GM18505 (cell line): ENCODE data around the gene ZBTB12.
A peak's percentile ranks its signal among the peaks of the same experiment; 100 is the strongest.
"Not testable (repeated sequence)": the region's sequence is repeated elsewhere in the genome, so short reads cannot be mapped to it uniquely, and the experiment has no call there.

Experiments used
- ATAC-seq: cut with Tn5 transposase; IDR thresholded peaks from one replicate; pipeline ENCODE4 v1.9.1; 2021; ENCODE audit not compliant: unreplicated experiment
- POLR2A ChIP-seq: IDR thresholded peaks from 4 replicates; pipeline ENCODE4 v1.6.1; 2011; ENCODE audit warnings: borderline replicate concordance; ENCODE audit not compliant: insufficient read depth, insufficient read length; ENCODE audit errors: extremely low read depth

ZBTB12 gene

DNA sequence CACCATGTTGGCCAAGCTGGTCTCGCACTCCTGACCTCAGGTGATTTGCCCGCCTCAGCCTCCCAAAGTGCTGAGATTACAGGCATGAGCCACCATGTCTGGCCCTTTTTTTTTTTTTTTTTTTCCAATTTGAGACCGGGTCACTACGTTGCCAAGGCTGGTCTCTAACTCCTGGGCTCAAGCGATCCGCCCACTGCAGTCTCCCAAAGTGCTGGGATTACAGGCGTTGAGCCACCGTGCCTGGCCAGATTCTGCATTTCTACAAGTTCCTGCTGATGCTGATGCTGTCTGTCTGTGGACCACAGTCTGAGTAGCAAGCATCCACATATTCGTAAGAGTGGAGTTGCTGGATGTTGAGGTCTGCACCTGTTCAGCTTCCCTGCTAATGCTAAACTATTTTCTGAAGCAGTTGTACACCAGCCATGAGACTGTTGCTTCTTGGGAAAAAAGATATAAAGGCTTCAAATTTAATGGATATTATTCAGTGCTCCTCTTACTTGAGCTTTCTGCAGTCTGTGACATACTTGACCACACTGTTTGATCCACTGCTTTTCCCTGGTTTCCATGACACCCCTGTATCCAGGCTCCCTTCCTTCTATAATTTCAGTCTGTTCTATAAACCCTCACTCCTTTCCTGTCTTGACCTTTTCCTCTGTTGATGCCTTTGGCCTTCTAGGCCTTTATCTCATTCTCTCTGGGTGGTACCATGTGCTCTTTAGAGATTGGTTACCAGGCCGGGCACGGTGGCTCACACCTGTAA is 10.1 kb upstream of the ZBTB12 start:
- no peak for TF ChIP-seq POLR2A
- no peak for ATAC-seq

DNA sequence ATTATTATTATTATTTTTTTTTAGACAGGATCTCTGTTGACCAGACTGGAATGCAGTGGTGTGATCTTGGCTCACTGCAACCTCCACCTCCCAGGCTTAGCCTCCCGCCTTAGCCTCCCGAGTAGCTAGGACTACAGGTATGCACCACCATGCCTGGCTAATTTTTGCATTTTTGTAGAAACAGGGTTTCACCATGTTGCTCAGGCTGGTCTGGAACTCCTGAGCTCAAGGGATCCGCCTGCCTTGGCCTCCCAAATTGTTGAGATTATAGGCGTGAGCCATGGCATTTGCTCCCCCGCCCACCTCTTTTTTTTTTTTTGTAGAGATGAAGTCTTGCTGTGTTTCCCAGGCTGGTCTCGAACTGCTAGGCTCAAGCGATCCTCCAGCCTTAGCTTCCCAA is 7.4 kb upstream of the ZBTB12 start:
- not testable (repeated sequence) for ATAC-seq

DNA sequence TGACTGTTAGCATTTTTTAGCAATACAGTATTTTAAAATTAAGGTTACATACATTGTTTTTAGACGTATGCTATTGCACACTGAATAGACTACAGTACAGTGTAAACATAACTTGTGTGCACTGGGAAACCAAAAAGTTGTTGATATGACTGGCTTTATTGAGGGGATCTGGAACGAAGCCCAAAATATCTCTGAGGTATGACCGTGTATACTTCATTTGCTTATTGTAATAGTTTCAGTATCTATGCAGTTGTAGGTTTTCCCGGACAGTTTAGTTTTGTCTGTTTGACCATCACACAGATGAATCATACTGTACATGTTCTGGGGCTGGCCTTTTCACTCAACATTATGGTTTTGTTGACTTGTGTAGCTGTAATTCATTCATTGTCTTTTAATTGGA is 6.9 kb upstream of the ZBTB12 start:
- TF ChIP-seq POLR2A = no peak
- peak; percentile 64 for ATAC-seq

DNA sequence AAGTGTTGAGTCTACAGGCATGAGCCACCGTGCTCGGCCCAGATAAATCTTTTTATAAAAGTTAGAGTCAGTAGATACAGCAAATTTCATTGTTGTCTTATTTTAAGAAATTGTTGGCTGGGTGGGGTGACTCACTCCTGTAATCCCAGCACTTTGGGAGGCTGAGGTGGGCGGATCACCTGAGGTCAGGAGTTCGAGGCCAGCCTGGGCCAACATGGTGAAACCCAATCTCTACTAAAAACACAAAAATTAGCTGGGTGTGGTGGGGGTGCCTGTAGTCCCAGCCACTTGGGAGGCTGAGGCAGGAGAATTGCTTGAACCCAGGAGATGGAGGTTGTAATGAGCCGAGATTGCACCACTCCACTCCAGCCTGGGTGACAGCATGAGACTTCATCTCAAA is 6.4 kb upstream of the ZBTB12 start:
- not testable (repeated sequence) for ATAC-seq

DNA sequence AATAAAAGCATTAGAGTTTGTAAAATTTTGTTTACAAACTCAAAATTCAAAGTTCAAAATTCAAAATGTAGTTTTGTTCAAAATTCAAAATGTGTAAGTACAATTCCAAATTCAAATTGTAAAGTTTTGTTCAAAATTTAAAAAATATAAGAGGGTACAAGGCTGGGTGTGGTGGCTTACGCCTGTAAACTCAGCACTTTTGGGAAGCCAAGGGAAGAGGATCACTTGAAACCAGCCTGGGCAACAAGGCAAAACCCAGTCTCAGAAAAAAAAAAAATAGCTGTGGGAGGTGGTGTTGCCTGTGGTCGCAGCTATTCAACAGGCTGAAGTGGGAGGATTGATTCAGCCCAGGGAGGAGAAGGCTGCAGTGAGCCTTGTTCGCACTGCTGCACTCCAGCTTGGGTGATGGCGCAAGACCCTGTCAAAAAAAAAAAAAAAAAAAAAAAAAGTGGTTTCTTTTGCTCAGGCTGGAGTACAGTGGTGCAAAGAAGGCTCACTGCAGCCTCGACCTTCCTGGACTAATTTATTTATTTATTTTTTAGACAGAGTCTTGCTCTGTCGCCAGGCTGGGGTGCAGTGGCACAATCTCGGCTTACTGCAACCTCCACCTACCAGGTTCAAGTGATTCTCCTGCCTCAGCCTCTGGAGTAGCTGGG is 5.4 kb upstream of the ZBTB12 start:
- ATAC-seq = no peak
- no peak for TF ChIP-seq POLR2A

DNA sequence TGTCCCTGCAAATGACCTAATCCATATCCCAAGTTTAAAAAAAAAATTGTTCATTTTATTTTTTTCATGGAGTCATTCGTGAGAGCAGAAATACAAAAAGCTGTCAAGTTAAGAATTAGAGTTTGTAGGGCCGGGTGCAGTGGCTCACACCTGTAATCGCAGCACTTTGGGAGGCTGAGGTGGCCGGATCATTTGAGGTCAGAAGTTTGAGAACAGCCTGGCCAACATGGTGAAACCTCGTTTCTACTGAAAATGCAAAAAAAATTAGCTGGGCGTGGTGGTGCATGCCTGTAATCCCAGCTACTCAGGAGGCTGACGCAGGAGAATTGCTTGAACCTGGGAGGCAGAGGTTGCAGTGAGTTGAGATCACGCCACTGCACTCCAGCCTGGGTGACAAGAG is 4.8 kb upstream of the ZBTB12 start:
- not testable (repeated sequence) for ATAC-seq

DNA sequence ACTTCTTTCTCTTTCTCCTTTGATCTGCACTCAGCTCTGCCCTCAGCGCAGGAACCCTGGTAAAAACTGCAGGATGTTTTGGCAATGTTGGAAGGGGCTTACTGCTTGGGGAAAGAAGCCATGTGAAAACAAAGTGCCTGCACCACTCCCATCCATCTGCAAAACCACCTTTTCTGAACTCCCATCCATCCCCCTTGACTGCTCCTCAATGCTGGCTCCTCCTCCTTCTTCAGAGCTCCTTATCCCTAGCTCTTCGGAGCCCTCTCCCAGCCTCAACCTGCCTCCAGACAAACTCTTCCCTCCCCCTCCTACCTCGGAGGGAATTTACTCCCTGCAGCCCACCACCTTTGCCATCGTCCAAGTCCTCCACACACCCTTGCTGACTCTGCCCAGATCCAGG is 4.2 kb upstream of the ZBTB12 start:
- TF ChIP-seq POLR2A = no peak

DNA sequence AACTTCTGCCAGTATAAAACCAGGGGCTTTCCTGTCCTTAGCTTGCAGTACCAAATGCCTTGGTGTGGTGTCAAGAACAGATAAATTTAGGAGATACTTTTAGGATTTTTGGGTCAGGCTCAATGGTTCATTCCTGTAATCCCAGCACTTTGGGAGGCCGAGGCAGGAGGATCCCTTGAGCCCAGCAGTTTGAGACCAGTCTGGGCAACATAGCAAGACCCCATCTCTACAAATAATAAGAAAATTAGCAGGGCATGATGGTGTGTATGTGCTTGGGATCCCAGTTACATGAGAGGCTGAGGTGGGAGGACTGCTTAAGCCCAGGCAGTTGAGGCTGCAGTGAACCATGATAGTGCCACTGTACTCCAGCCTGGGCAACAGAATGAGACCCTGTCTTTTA is 3.2 kb upstream of the ZBTB12 start:
- ATAC-seq = no peak
- no peak for TF ChIP-seq POLR2A

More for the DNA sequence above, 4.2 kb upstream of the ZBTB12 start:
- ATAC-seq = no peak

DNA sequence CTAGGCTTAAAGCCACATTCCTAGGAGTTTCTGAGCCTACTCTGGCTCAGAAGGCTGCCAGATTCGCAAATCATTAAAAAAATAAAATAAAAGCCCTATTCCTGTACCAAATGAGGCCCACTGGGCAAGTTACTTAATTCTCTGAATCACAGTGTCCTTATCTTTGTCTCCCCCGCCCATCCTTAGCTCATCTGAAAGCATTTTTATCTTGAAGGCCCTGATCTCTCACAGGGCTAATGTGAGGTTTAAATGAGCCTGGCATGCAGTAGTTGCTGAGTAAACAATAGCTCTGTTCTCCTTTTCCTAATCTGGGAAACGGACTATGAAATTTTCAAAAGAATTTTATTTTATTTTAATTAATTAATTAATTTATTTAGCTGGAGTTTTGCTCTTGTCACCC is 2.1 kb upstream of the ZBTB12 start:
- no peak for TF ChIP-seq POLR2A
- ATAC-seq = no peak

DNA sequence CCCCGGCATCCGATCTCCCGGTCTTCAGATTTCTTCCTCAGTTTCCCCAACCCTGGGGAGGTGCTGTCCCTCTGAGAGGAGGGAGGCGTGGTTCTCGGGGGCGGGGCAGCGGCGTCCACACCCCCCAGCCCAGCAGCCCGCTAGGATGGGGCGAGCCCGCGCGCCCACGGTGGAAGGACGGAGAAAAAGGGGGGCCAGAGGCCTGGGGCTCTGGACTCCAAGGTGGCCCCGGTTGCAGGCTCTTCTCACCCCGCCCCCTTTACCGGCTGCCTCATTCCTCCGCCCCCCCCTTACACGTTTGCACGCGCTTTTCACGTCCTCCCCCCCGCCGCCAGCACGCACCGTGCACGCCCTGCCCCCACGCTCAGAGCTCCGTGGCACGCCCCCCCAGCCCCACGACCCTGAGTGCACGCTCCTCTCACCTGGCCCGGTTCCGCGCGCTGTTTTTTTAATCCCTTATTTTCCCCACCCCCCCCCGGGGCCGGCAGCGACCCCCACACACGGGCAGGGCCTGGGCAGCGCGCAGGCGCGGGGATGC is 402 bp downstream of the ZBTB12 start:
- ATAC-seq = no peak
- TF ChIP-seq POLR2A = no peak

DNA sequence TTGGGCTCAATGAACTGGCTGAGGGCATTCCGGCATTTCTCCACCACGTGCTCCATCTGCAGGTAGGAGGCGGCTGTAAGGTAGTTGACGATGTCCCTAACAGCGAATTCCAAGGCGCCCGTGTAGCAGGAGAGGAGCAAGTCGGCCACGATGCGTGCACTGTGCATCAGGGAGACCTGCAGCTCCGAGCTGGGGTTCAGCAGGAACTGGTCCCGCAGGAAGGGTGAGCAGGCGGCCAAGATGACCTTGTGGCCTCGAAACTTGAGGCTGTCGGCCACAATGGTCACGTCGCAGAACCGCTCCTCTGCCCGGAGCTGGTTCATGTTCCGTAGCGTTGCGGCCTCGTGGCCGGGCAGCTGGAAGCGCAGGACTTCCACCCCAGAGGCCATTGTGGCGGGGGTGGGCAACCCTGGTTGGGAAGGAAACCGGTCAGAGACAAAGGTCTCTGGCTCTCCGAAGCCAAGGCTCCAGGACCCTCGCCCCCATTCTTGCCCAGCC is 920 bp downstream of the ZBTB12 start:
- no peak for TF ChIP-seq POLR2A
- no peak for ATAC-seq

DNA sequence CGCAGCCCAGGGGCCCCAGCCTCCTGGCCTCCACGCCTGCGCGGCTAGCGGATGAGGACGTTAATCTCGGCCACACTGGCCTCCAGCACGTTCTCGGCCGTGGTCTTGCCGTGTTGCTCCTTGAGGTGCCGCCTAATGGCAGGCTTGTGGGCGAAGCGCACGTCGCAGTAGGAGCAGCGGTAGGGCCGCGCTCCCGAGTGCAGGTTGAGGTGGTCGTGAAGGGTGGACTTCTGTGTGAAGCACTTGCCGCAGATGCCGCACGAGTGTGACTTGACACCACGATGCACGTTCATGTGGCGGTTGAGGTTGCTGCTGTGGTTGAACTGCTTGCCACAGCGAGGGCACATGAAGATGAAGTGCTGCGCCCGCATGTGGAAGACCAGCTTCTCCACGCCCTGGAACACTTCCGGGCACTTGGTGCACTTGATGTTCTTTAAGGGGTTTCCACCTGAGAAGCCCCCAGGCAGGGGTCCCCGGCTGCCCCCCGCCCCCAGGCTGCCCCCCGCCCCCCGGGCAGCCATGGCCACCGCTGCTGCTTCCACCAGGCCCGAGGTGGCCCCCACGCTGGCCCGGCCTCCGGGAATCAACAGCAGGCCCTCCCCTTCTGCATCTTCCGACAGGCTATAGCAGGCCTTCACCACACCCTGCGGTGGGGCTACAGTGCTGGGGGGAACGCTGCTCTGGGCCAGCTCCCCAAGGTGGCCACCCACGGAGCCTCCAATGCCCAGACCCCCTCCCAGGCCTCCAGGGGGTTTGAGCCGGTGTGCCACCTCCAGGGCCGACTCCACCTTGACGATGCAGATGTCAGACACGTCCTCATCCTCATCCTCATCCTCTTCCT is 1.8 kb downstream of the ZBTB12 start:
- TF ChIP-seq POLR2A = no peak
- ATAC-seq = no peak

DNA sequence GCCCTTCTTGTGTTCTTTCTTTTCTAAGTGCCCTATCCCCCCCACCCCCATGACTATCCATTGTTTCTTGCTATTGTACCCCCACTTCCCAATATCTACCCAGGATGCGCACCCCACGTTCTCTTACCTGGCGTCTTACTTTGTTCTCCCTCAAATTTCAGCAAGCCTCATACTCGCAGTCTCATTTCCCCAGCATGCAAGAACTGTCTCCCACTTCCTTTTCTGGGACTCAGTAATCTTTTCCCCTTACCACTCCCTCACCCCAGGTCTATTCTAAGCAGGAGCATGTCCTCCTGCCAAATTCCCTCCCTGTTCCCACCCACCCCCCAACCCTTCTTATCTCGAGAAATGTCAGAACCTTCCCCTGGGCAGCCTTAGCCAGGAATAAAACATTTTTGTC is 2.7 kb downstream of the ZBTB12 start:
- no peak for ATAC-seq
- no peak for TF ChIP-seq POLR2A

DNA sequence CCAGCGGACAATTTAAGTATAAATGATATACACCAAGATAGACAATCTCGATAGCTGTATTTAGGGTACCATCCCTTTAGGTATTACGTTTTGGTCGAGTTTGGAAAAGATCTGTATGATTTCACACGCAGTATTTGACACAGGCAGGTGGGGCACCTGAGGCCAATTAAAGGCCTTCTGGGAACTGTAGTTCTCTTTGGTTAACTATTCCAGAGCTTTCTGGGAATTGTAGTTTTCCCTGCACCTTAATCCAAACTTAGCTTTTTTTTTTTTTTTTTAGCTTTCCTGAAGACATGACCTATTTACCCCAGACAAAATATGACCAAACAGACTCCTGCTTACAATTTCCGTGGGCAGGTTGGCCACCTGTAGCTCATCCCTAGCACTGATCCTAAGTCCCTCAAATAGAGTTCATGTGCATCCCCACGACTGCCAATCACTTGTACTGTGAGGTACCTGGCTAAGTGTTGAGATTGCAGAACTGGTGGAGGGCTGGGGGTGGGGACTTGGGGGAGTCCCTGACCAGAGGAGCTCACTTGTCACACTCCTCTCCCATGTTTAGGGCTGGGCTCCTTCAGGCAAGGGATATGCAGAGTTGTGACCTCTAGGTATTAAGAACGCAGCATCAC is 3.4 kb downstream of the ZBTB12 start:
- no peak for TF ChIP-seq POLR2A
- ATAC-seq = no peak
